Activated CD4-positive, alpha-beta T cell treated with anti-CD3 and anti-CD28 coated beads, Interleukin-2, amount 10 ng/mL, durations not matched to agents 7 days and 5 days (primary cell): ENCODE data around the gene ARMC6. TPM values are rescaled to one million over a fixed set of nuclear protein-coding genes. Genes with fewer than 3 reads are reported as not detected.

Experiments used
- CTCF ChIA-PET: fragments of 350-600 bp; sonication (Branson Sonifier 250); formaldehyde crosslinking; loops from one replicate; lab custom pipeline; 2021; ENCODE audit warnings: antibody characterized with exemption; lab: Charles Lee
- POLR2A ChIA-PET: fragments of 350-600 bp; sonication (Branson Sonifier 250); formaldehyde crosslinking; loops from one replicate; lab custom pipeline; 2021; ENCODE audit warnings: antibody characterized with exemption; lab: Charles Lee
- DNase-seq: peaks from one replicate; pipeline ENCODE4 v3.0.0-alpha.2; 2020
- H3K27ac Mint-ChIP-seq: one replicate; pipeline ENCODE4 v1.8.0; 2021; ENCODE audit warnings: mild to moderate bottlenecking, moderate library complexity, mixed read lengths
- H3K27me3 Mint-ChIP-seq: one replicate; pipeline ENCODE4 v1.8.0; 2021; ENCODE audit warnings: mixed read lengths
- H3K36me3 Mint-ChIP-seq: one replicate; pipeline ENCODE4 v1.8.0; 2021; ENCODE audit warnings: low read depth, mixed read lengths
- H3K4me1 Mint-ChIP-seq: one replicate; pipeline ENCODE4 v1.8.0; 2021; ENCODE audit warnings: mixed read lengths
- H3K4me3 Mint-ChIP-seq: one replicate; pipeline ENCODE4 v1.8.0; 2021; ENCODE audit warnings: mild to moderate bottlenecking, moderate library complexity, mixed read lengths
- H3K9me3 Mint-ChIP-seq: one replicate; pipeline ENCODE4 v1.8.0; 2021; ENCODE audit warnings: mixed read lengths
- total RNA-seq, 2 experiments: library from RNA; stranded (reverse); gene quantifications; one replicate each; pipeline ENCODE4 v1.2.3, GENCODE V29; 2021

The ARMC6 gene
- total RNA-seq, 2 experiments from 2014 or later = 38.6 to 39.3 TPM

DNA sequence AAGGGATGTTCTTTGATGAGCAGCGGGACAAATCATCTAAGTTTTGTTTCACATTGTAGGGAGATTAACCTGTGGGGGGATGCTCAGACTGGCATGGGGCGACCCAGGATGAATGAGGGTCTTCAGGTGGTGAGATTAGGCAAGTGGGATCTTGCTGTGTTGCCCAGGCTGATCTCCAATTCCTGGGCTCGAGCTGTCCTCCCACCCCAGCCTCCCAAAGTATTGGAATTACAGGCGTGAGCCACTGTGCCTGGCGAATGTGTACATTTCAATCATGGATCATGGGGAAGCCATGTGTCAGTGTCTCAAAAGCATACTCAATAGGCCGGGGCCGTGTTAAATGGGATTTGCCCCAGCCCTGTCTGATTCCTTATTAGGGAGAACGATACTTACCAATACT lies 38.5 kb downstream of the ARMC6 start:
- H3K4me1 Mint-ChIP-seq = peaks cover 23% of the 10 kb centered on the region
- H3K27me3 Mint-ChIP-seq = no peaks in the 10 kb centered on the region
- DNase-seq = no peak
- H3K9me3 Mint-ChIP-seq = no peaks in the 10 kb centered on the region
- ChIA-PET CTCF (no interaction called here), POLR2A (no interaction called here)
- no peak overlapping the region for H3K4me3 Mint-ChIP-seq
- H3K27ac Mint-ChIP-seq = no peak overlapping the region
- H3K36me3 Mint-ChIP-seq = peaks cover 14% of the 10 kb centered on the region

DNA sequence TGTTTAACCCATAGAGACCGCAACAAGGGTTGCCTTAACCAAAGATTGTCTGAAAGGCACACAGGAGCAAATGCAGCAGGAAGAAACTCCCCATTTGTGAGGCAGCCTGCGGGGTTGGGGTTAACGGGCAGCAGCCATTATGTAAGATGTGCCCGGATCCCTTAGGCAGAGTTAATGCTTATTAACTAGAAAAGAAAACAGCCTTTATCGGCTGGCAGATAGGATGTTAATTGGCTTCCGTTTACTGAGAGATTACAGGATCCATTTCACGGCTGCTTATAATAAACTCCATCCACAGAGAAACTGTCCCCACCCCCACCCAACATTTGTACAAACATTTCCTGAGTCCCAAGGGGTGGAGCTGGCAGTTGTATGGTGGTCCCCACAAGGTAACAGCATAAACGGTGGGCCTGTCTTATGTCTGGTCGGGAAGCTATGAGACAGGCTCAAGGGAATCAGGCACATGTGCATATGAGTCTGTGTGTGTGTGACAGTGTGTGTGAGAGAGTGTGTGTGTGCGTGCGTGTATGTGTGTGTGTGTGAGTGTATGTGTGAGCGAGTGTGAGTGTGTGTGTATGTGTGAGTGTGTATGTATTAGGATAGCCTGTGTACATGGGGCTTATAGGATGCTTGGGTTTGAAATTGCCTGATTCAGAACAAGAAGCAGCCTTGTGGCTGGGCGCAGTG lies 40.9 kb downstream of the ARMC6 start:
- CTCF ChIA-PET = no interaction called here
- Mint-ChIP-seq H3K36me3 (peaks cover 12% of the 10 kb centered on the region), H3K27ac (no peak overlapping the region), H3K27me3 (no peaks in the 10 kb centered on the region), H3K4me1 (peaks cover 7% of the 10 kb centered on the region), H3K9me3 (no peaks in the 10 kb centered on the region), H3K4me3 (no peak overlapping the region)
- POLR2A ChIA-PET = no interaction called here
- no peak for DNase-seq

DNA sequence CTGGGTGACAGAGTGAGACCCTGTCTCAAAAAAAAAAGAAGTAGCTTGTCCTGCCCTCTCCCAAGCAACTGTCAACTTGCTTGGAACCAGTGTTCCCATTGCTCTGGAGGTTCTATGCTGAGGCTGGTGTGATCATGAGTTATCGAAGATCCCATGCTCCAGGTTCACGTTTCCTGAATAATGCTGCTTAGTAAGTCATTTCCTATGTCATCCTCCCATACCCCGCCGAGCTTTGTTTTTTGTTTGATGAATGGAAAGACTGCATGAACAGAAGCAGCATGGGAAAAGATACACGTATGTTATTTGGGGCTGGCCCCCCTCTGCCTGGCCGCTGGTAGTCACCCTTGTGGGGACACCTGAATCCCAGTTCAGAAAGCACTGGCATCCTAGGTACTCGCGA lies 41.7 kb downstream of the ARMC6 start:
- H3K4me1 Mint-ChIP-seq = peaks cover 3% of the 10 kb centered on the region
- ChIA-PET CTCF (no interaction called here), POLR2A (no interaction called here)
- no peak overlapping the region for H3K27ac Mint-ChIP-seq
- DNase-seq = no peak
- H3K27me3 Mint-ChIP-seq = no peaks in the 10 kb centered on the region
- H3K9me3 Mint-ChIP-seq = no peaks in the 10 kb centered on the region
- no peak overlapping the region for H3K4me3 Mint-ChIP-seq
- H3K36me3 Mint-ChIP-seq = peaks cover 10% of the 10 kb centered on the region

DNA sequence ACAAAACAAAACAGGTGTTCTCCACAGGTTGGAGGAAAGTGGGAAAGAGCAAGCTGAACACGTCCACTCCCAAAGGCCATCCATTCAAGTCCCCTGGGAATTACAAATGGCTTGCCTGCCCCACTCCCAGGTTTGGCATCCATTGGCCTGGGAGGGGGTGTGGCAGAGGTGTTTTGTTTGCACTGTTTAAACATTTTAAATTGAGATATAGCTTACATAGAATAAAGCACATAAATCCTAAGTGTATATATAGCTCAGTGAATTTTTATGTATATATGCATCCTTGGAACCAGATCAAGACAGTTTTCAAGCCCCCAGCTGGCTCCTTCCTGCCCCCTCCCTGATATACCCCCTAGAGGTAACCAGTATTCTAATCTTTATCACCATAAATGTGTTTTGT lies 43.1 kb downstream of the ARMC6 start:
- CTCF ChIA-PET = interaction anchor here (0.8 kb wide), 1 partner anchor 11 kb away, joined by 3 read pairs; no protein-coding TSS in a partner anchor

GRCh38 chr19:19077103-19077502 lies 43.7 kb downstream of the ARMC6 start:
- CTCF ChIA-PET = no interaction called here
- no peaks in the 10 kb centered on the region for H3K9me3 Mint-ChIP-seq
- H3K27me3 Mint-ChIP-seq = no peaks in the 10 kb centered on the region
- peaks cover 8% of the 10 kb centered on the region for H3K36me3 Mint-ChIP-seq
- POLR2A ChIA-PET = no interaction called here
- peaks cover 3% of the 10 kb centered on the region for H3K4me1 Mint-ChIP-seq
- H3K4me3 Mint-ChIP-seq = no peak overlapping the region
- no peak overlapping the region for H3K27ac Mint-ChIP-seq
- DNase-seq = no peak

More for the DNA sequence above, 43.1 kb downstream of the ARMC6 start:
- no peak overlapping the region for H3K4me3 Mint-ChIP-seq
- peaks cover 3% of the 10 kb centered on the region for H3K4me1 Mint-ChIP-seq
- no peaks in the 10 kb centered on the region for H3K9me3 Mint-ChIP-seq
- no peak overlapping the region for H3K27ac Mint-ChIP-seq
- no peaks in the 10 kb centered on the region for H3K27me3 Mint-ChIP-seq
- DNase-seq = no peak
- H3K36me3 Mint-ChIP-seq = peaks cover 8% of the 10 kb centered on the region
- POLR2A ChIA-PET = no interaction called here

DNA sequence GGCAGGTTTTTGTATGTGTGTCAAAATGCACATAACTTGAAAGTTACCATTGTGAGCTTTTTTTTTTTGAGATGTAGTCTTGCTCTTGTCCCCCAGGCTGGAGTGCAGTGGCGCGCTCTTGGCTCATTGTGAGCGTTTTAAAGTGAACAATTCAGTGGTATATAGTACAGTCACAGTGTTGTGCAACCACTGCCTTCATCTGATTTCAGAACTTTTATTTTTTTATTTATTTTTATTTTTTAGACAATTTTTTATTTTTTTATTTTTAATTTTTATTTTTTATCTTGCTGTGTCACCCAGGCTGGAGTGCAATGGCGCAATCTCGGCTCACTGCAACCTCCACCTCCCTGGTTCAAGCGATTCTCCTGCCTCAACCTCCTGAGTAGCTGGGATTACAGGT lies 45.4 kb downstream of the ARMC6 start:
- POLR2A ChIA-PET = no interaction called here

GRCh38 chr19:19079571-19079970 lies 46.2 kb downstream of the ARMC6 start:
- ChIA-PET POLR2A (no interaction called here), CTCF (no interaction called here)
- H3K27me3 Mint-ChIP-seq = no peaks in the 10 kb centered on the region
- H3K4me1 Mint-ChIP-seq = no peaks in the 10 kb centered on the region
- peaks cover 3% of the 10 kb centered on the region for H3K36me3 Mint-ChIP-seq
- no peak for DNase-seq
- no peaks in the 10 kb centered on the region for H3K9me3 Mint-ChIP-seq
- no peak overlapping the region for H3K27ac Mint-ChIP-seq
- H3K4me3 Mint-ChIP-seq = no peak overlapping the region

More for the DNA sequence above, 45.4 kb downstream of the ARMC6 start:
- Mint-ChIP-seq H3K4me3 (no peak overlapping the region), H3K27ac (no peak overlapping the region), H3K9me3 (no peaks in the 10 kb centered on the region), H3K36me3 (peaks cover 3% of the 10 kb centered on the region), H3K4me1 (no peaks in the 10 kb centered on the region), H3K27me3 (no peaks in the 10 kb centered on the region)
- DNase-seq = no peak
- CTCF ChIA-PET = interaction anchor here (0.7 kb wide), 1 partner anchor 37 kb away, joined by 3 read pairs; no protein-coding TSS in a partner anchor

- Mint-ChIP-seq H3K4me1 (no peaks in the 10 kb centered on the region), H3K4me3 (no peak overlapping the region), H3K36me3 (peaks cover 3% of the 10 kb centered on the region), H3K27ac (no peak overlapping the region), H3K27me3 (no peaks in the 10 kb centered on the region), H3K9me3 (no peaks in the 10 kb centered on the region)
- no peak for DNase-seq
- ChIA-PET CTCF (interaction anchor here (1.1 kb wide), 1 partner anchor 14 kb away, joined by 3 read pairs; no protein-coding TSS in a partner anchor), POLR2A (no interaction called here)
Observed at GRCh38 chr19:19081642-19082151, 48.3 kb downstream of the ARMC6 start.

- ChIA-PET CTCF (no interaction called here), POLR2A (no interaction called here)
- Mint-ChIP-seq H3K4me3 (no peak overlapping the region), H3K27ac (no peak overlapping the region), H3K9me3 (no peaks in the 10 kb centered on the region), H3K36me3 (no peaks in the 10 kb centered on the region), H3K4me1 (no peaks in the 10 kb centered on the region), H3K27me3 (no peaks in the 10 kb centered on the region)
- no peak for DNase-seq
Observed at GRCh38 chr19:19083413-19084178, 50.2 kb downstream of the ARMC6 start.

- POLR2A ChIA-PET = no interaction called here
Observed at GRCh38 chr19:19087676-19088075, 54.3 kb downstream of the ARMC6 start.

DNA sequence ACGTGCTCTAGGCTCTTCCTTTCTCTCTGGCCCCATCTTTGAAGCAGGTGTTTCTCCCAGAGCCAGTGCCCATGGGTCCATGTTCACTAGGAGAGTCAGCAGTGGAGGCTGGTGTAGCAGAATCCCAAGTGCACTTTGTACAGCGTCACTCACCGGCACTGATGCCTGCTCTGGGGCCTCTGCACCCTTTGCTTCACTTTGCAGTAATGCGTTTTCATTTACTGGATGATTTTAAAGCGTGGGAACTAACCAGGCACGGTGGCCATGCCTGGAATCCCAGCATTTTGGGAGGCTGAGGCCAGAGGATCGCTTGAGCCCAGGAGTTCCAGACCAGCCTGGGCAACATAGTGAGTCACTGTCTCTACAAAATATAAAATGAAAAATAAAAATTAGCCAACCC lies 61.1 kb downstream of the ARMC6 start:
- ChIA-PET CTCF (no interaction called here), POLR2A (no interaction called here)
- H3K9me3 Mint-ChIP-seq = no peaks in the 10 kb centered on the region
- H3K4me1 Mint-ChIP-seq = no peaks in the 10 kb centered on the region
- no peaks in the 10 kb centered on the region for H3K36me3 Mint-ChIP-seq
- no peak overlapping the region for H3K4me3 Mint-ChIP-seq
- no peak for DNase-seq
- no peak overlapping the region for H3K27ac Mint-ChIP-seq
- no peaks in the 10 kb centered on the region for H3K27me3 Mint-ChIP-seq

More at GRCh38 chr19:19087676-19088075, 54.3 kb downstream of the ARMC6 start:
- H3K36me3 Mint-ChIP-seq = no peaks in the 10 kb centered on the region
- H3K9me3 Mint-ChIP-seq = no peaks in the 10 kb centered on the region
- no peaks in the 10 kb centered on the region for H3K27me3 Mint-ChIP-seq
- no peaks in the 10 kb centered on the region for H3K4me1 Mint-ChIP-seq
- no peak overlapping the region for H3K4me3 Mint-ChIP-seq
- CTCF ChIA-PET = interaction anchor here (0.6 to 1.4 kb wide), 2 partner anchors 24 to 28 kb away, joined by 3 read pairs; no protein-coding TSS in a partner anchor
- H3K27ac Mint-ChIP-seq = no peak overlapping the region
- no peak for DNase-seq

DNA sequence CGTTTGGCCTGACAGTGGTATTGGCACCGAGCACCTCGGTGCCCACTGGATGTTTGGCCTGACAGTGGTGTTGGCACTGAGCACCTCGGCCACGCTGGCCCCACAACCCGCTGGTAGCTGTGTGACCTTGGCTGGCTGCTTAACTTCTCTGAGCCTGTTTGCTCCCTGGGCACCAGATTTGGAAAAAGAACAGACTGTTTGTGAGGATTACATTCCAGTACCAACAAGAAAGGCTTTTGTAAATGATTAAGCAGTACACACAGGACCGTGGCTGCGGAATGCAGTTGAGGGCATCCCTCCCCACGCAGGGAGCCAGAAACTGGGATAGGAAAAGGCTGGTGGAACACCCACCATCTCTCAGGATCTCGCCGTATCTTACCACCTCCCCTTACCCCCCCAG lies 62.3 kb downstream of the ARMC6 start:
- POLR2A ChIA-PET = no interaction called here
- no peak overlapping the region for H3K27ac Mint-ChIP-seq
- H3K9me3 Mint-ChIP-seq = no peaks in the 10 kb centered on the region
- H3K4me1 Mint-ChIP-seq = no peaks in the 10 kb centered on the region
- CTCF ChIA-PET = no interaction called here
- H3K4me3 Mint-ChIP-seq = no peak overlapping the region
- no peaks in the 10 kb centered on the region for H3K36me3 Mint-ChIP-seq
- DNase-seq = no peak
- no peaks in the 10 kb centered on the region for H3K27me3 Mint-ChIP-seq
